ENCODE results near the gene BICD1.

The BICD1 gene

GRCh38 chr12:32277774-32278173 is 171.1 kb downstream of the BICD1 start:
- no peak for DNase-seq (ENCODE audit: low read depth, low spot score)

GRCh38 chr12:32281098-32281497 is 174.5 kb downstream of the BICD1 start:
- no peak for DNase-seq (ENCODE audit: low read depth, low spot score)

DNA sequence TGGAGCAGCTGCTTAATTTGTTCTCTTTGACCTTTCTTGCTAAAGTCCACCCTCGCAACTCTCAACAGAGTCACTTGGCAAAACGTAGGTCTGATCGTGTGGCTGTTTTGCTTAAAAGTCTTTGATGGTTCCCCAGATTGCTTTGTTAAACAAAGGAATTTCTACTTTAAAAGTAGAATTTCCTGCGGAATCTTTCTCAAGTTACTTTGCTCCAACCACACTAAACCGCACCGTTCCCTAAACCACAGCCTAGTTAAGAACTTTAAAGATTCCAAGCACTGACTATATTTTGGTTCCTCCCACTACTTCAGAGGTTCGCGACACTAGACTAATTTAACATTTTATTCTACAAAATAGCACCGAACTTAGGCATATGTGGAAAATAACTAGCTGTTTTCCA is 177.9 kb downstream of the BICD1 start:
- no peak for DNase-seq (ENCODE audit: low read depth, low spot score)

- DNase-seq (ENCODE audit: low read depth, low spot score) = no peak
These were observed 178.4 kb downstream of the BICD1 start for GRCh38 chr12:32285021-32285420.

DNA sequence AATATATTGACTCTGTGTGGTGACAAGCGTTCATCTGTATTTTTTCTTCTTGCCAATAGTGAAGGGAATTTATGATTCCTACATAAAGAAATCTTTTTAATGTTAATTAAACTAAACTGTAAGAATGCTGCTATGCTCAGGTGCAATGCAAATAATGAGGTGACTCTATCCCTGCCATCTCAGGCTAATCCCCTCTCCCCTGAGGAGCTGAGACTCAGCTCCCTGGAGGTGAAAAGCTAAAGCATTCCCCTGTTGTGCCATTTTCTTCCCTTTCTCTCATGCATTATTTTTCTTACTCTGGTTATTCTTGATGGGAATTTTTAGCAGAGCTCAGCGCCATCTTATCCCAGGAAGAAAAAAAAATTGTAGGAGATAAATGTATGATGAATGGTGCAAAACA is 178.8 kb downstream of the BICD1 start:
- DNase-seq (ENCODE audit: low read depth, low spot score) = no peak

DNA sequence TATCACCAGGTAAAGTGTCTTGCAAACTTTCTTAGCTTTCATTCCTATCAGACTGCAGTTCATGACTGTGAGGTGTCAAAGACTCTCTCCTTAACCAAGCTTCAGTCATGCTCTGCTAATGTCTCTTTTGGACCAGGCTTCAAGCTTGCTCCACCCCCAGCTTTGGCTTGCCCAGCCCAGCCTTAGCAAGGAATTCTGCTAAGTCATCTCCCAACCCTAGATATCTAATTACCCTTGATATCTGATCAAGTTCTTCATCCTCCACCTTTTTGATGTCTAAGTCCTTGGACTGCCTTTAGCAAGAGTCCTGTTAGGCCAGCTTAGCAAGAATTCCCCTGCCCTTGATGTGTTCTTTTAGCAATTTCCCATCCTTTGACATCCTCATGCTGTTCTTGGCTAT is 183.8 kb downstream of the BICD1 start:
- DNase-seq (ENCODE audit: low read depth, low spot score) = peak; percentile 69

GRCh38 chr12:32292151-32292550 is 185.5 kb downstream of the BICD1 start:
- no peak for DNase-seq (ENCODE audit: low read depth, low spot score)

- no peak for DNase-seq (ENCODE audit: low read depth, low spot score)
These were observed 187.3 kb downstream of the BICD1 start for GRCh38 chr12:32293808-32294419.

DNA sequence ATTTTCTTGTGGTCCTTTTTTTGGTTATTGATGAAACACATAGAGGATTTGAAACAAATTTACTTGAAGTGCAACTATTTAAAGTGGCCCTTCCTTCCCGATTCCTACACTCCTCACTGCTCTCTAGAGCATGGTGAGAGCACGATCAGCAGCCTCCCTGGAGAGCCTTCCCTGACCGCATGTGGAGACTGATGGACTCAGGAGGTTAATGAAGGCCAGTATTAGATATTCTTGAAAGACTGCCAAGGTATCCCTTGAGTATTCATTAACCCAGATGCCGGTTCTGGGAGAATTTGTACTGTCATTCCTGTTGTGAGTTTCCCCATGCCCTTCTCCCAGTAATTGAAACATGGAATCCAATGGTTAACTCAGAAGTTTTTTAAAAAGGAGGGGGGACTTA is 189.9 kb downstream of the BICD1 start:
- no peak for DNase-seq (ENCODE audit: low read depth, low spot score)

- DNase-seq (ENCODE audit: low read depth, low spot score) = no peak
These were observed 192.3 kb downstream of the BICD1 start for GRCh38 chr12:32298917-32299316.

GRCh38 chr12:32301216-32301615 is 194.6 kb downstream of the BICD1 start:
- DNase-seq (ENCODE audit: low read depth, low spot score) = no peak

DNA sequence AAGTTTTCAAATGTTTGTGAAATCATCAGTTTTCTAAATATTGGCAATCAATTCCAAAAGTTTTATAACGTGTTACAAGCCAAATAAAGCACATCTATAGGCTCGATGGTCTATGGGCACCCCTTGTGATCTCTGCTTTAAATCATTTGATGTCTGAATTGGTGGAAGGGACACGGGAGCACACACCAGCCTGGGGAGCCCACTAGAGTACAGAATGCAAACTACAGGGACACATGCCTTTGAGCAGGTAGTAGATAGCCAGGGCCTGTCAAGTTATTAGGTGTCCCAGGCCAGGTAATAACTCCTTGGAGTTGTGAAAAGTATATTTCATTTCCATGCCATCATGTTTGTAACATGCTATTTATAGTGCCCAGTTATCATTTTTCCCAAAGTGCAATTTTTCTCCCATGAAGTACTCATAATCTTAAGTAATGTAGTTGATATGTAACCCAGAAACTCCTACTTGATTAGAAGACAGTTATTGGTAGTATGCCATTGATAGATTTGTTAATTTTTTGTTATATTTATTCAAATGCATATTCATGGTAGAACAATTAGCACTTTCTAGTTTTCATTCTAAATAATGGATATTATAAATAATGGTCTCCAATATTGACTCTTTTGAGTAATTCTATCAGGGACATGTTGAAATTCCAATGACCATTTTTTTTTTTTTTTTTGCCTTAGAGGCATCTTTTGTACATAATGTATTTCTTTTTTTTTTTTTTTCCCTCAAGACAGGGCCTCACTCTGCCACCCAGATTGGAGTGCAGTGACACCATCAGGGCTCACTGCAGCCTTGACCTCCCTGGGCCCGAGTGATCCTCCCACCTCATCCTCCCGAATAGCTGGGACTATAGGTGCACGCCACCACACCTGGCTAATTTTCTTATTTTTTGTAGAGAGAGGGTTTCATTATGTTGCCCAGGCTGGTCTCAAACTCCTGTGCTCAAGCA is 195.8 kb downstream of the BICD1 start:
- DNase-seq (ENCODE audit: low read depth, low spot score) = peak; percentile 57

GRCh38 chr12:32303174-32303549 is 196.5 kb downstream of the BICD1 start:
- DNase-seq (ENCODE audit: low read depth, low spot score) = no peak

GRCh38 chr12:32305163-32305562 is 198.5 kb downstream of the BICD1 start:
- DNase-seq (ENCODE audit: low read depth, low spot score) = no peak

- DNase-seq (ENCODE audit: low read depth, low spot score) = no peak
These were observed 200.7 kb downstream of the BICD1 start for GRCh38 chr12:32307326-32307725.

- no peak for DNase-seq (ENCODE audit: low read depth, low spot score)
These were observed 203.4 kb downstream of the BICD1 start for GRCh38 chr12:32309811-32310736.

- peak; percentile 44 for DNase-seq (ENCODE audit: low read depth, low spot score)
These were observed 205.5 kb downstream of the BICD1 start for GRCh38 chr12:32312049-32312670.

- peak; percentile 39 for DNase-seq (ENCODE audit: low read depth, low spot score)
These were observed 215.7 kb downstream of the BICD1 start for GRCh38 chr12:32322354-32322753.

GRCh38 chr12:32331133-32331532 is 224.5 kb downstream of the BICD1 start:
- peak; percentile 13 for DNase-seq (ENCODE audit: low read depth, low spot score)

DNA sequence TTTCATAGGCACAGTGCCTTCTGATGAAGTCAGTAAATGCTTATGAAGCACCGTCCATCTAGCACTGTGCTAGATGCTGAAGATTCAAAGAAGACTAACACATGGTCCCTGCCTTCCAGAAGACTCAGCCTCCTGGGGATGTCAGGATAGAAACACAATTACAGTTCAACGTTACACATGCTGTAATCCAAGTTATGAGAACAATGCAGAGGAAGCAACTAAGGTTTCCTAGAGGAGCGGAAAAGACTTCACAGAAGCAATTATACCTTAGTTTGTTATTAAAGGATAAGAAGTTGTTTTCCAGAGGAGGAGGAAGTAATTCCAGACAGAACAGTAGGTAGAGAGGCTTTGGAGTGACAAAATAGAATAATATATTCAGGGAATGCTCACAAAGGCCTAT is 225.8 kb downstream of the BICD1 start:
- no peak for DNase-seq (ENCODE audit: low read depth, low spot score)

DNA sequence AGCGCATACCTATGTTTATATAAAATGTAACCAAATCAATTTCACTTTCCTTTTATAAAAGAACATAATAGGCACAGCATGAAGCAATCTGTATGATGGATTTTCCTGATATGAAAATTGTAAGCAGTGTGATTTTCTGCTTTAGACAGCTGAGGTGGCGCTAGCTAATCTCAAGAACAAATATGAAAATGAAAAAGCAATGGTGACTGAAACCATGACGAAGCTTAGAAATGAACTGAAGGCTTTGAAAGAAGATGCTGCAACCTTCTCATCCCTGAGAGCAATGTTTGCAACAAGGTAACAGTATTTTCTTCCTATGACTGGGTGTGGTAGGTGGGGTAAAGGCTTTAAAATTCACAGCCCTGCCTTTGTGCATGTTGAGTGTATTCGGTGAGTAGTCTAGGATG is 227.7 kb downstream of the BICD1 start:
- no peak for DNase-seq (ENCODE audit: low read depth, low spot score)

DNA sequence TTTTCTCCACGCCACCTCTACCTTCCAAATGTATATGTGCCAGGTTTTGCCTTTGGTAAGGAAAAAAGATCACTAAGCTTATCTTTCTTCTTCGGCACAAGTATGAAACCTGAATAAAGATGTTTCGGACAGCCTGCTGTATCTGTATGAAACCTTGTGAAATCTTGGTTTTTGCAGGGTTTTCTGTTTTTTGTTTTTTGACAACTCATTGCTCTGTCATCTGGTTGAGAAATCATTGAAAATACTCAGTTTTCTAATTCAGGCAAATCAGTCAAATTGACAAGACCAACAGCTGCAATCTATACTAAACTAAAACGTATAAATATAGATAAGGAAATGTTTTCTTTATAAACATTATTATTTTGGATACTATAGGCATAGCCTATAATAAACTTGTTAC is 229.6 kb downstream of the BICD1 start:
- no peak for DNase-seq (ENCODE audit: low read depth, low spot score)
